ENCODE measurements around the gene PLAC1. TPM values are rescaled to one million over a fixed set of nuclear protein-coding genes. Genes with fewer than 3 reads are reported as not detected.
A peak's percentile ranks its signal among the peaks of the same experiment; 100 is the strongest.

PLAC1 gene
- total and polyA plus RNA-seq, 2 experiments from 2014 or later, result 0.50 to 0.83 TPM

GRCh38 chrX:134622813-134623185 is 35.5 kb downstream of the PLAC1 start (continued):
- TF ChIP-seq REST (IDR thresholded peaks at IDR 0.05; ENCODE audit: unreplicated experiment) (no peak), STAT1 (IDR thresholded peaks at IDR 0.05; ENCODE audit: unreplicated experiment) (no peak), EZH2 (IDR thresholded peaks at IDR 0.05; ENCODE audit: low read depth, unreplicated experiment) (no peak)

- Histone ChIP-seq H3F3A (replicated peaks; ENCODE audit: low read depth) (no peaks in the 10 kb centered on the region), H2AFZ (peak overlapping the region; percentile 52), H3K4me1 (ENCODE audit: insufficient read depth) (no peaks in the 10 kb centered on the region), H4K20me1 (replicated peaks; ENCODE audit: insufficient read depth) (no peaks in the 10 kb centered on the region), H3K9me2 (ENCODE audit: insufficient read depth) (no peaks in the 10 kb centered on the region), H3K27ac (ENCODE audit: low read depth) (no peak overlapping the region; the same call in 1 of the 2 replicates), H3K4me3 (no peak overlapping the region), H3K4me2 (no peak overlapping the region), H3K79me2 (replicated peaks; ENCODE audit: insufficient read depth) (no peaks in the 10 kb centered on the region), H3K36me3 (ENCODE audit: insufficient read depth) (no peaks in the 10 kb centered on the region), H3K27me3 (ENCODE audit: insufficient read depth) (no peaks in the 10 kb centered on the region)
- H3K4me1 Mint-ChIP-seq, result peaks cover 13% of the 10 kb centered on the region
- DNase-seq (ENCODE audit: low spot score) (peak; percentile 47), ATAC-seq (peak; percentile 67)
- peaks cover 2% of the 10 kb centered on the region for H3K27me3 Mint-ChIP-seq (ENCODE audit: insufficient read depth, low read depth, poor library complexity)
- H3K36me3 Mint-ChIP-seq (ENCODE audit: low read depth), result no peaks in the 10 kb centered on the region
- no peak overlapping the region for H3K4me3 Mint-ChIP-seq
- H3K27ac Mint-ChIP-seq, result peak overlapping the region; percentile 72; the same call in 1 of the 2 replicates
- H3K9me3 Mint-ChIP-seq, result no peaks in the 10 kb centered on the region
- TF ChIP-seq EZH2 (IDR thresholded peaks at IDR 0.05; ENCODE audit: low read depth, unreplicated experiment), result no peak
- no peak for TF ChIP-seq ZNF114 (CRISPR knock-in tag; IDR thresholded peaks at IDR 0.05)
- no peak for TF ChIP-seq POLR2AphosphoS5 (IDR thresholded peaks at IDR 0.05; ENCODE audit: low read depth)
- TF ChIP-seq JUNB (IDR thresholded peaks at IDR 0.05; ENCODE audit: unreplicated experiment), result no peak
- no peak for TF ChIP-seq ETS1 (IDR thresholded peaks at IDR 0.05)
- no peak for TF ChIP-seq ZNF331 (CRISPR knock-in tag; IDR thresholded peaks at IDR 0.05; ENCODE audit: low read depth)
- TF ChIP-seq REST (IDR thresholded peaks at IDR 0.05; ENCODE audit: unreplicated experiment), result no peak
- no peak for TF ChIP-seq STAT1 (IDR thresholded peaks at IDR 0.05; ENCODE audit: unreplicated experiment)
- no peak for TF ChIP-seq CREB1 (CRISPR knock-in tag; IDR thresholded peaks at IDR 0.05; ENCODE audit: low read depth)
- TF ChIP-seq CTCF (conservative IDR thresholded peaks at IDR 0.05; ENCODE audit: low read depth in 2 of 2), result no peak
- TF ChIP-seq EZH2phosphoT487 (IDR thresholded peaks at IDR 0.05; ENCODE audit: unreplicated experiment), result no peak
- TF ChIP-seq NANOG (IDR thresholded peaks at IDR 0.05; ENCODE audit: borderline replicate concordance), result no peak
Observed at GRCh38 chrX:134622056-134622812, 36.0 kb downstream of the PLAC1 start.
